HG02623 (cell line): ENCODE data around the gene CNTN1.

Experiments used
- ATAC-seq: cut with Tn5 transposase; IDR thresholded peaks from one replicate; pipeline ENCODE4 v1.9.1; 2021; ENCODE audit warnings: moderate library complexity; ENCODE audit not compliant: unreplicated experiment

Gene CNTN1

GRCh38 chr12:40768125-40768864 is 76.1 kb downstream of the CNTN1 start:
- no peak for ATAC-seq

GRCh38 chr12:40769846-40770245 is 77.6 kb downstream of the CNTN1 start:
- no peak for ATAC-seq

GRCh38 chr12:40770781-40771180 is 78.5 kb downstream of the CNTN1 start:
- no peak for ATAC-seq

GRCh38 chr12:40775661-40776060 is 83.4 kb downstream of the CNTN1 start:
- ATAC-seq = no peak

GRCh38 chr12:40784102-40784501 is 91.9 kb downstream of the CNTN1 start:
- ATAC-seq = no peak

- no peak for ATAC-seq
Observed at GRCh38 chr12:40788276-40788675, 96.0 kb downstream of the CNTN1 start.

- ATAC-seq = no peak
Observed at GRCh38 chr12:40792792-40793386, 100.7 kb downstream of the CNTN1 start.

GRCh38 chr12:40793471-40793870 is 101.2 kb downstream of the CNTN1 start:
- ATAC-seq = no peak

GRCh38 chr12:40794087-40794486 is 101.8 kb downstream of the CNTN1 start:
- no peak for ATAC-seq

GRCh38 chr12:40801082-40801481 is 108.8 kb downstream of the CNTN1 start:
- no peak for ATAC-seq

GRCh38 chr12:40801861-40802260 is 109.6 kb downstream of the CNTN1 start:
- no peak for ATAC-seq

- no peak for ATAC-seq
Observed at GRCh38 chr12:40802656-40803055, 110.4 kb downstream of the CNTN1 start.

- ATAC-seq = no peak
Observed at GRCh38 chr12:40819436-40820108, 127.3 kb downstream of the CNTN1 start.

- no peak for ATAC-seq
Observed at GRCh38 chr12:40820794-40821484, 128.7 kb downstream of the CNTN1 start.

GRCh38 chr12:40825156-40825555 is 132.9 kb downstream of the CNTN1 start:
- no peak for ATAC-seq

GRCh38 chr12:40827683-40828592 is 135.7 kb downstream of the CNTN1 start:
- ATAC-seq = no peak

- no peak for ATAC-seq
Observed at GRCh38 chr12:40828593-40828990, 136.4 kb downstream of the CNTN1 start.

GRCh38 chr12:40829738-40830144 is 137.5 kb downstream of the CNTN1 start:
- no peak for ATAC-seq

- no peak for ATAC-seq
Observed at GRCh38 chr12:40831916-40832315, 139.7 kb downstream of the CNTN1 start.

GRCh38 chr12:40832668-40833067 is 140.4 kb downstream of the CNTN1 start:
- ATAC-seq = no peak

GRCh38 chr12:40833818-40834217 is 141.6 kb downstream of the CNTN1 start:
- ATAC-seq = no peak
